OCI-LY3 (cell line): ENCODE results near the gene SPATA24.
"Not testable (repeated sequence)": the region's sequence is repeated elsewhere in the genome, so short reads cannot be mapped to it uniquely, and the experiment has no call there.

Experiments used
- H2AFZ ChIP-seq: fragments of 200-600, 300-600 bp; shearing (Covaris generic); 2 replicates; pipeline ENCODE4 v1.6.0; 2014; ENCODE audit warnings: antibody characterized with exemption, low read depth, low read length
- H3K27ac ChIP-seq: fragments of 200-600, 300-600 bp; sonication (generic); 2 replicates; pipeline ENCODE4 v1.5.1; 2014; ENCODE audit warnings: mild to moderate bottlenecking, low read length, moderate library complexity, mixed read lengths
- H3K27me3 ChIP-seq: fragments of 200-600, 300-600 bp; sonication (generic); 2 replicates; pipeline ENCODE4 v1.6.1; 2014; ENCODE audit warnings: low read depth, low read length, mixed read lengths
- H3K36me3 ChIP-seq: fragments of 200-600, 300-600 bp; sonication (generic); replicated peaks from 2 replicates; pipeline ENCODE3; 2014; ENCODE audit warnings: low read depth, low read length, mixed read lengths
- H3K4me1 ChIP-seq: fragments of 300-600, 200-600 bp; sonication (generic); 2 replicates; pipeline ENCODE4 v1.6.1; 2014; ENCODE audit warnings: low read length, mixed read lengths
- H3K4me2 ChIP-seq: fragments of 200-600, 300-600 bp; sonication (generic); 2 replicates; pipeline ENCODE4 v1.6.1; 2014; ENCODE audit warnings: low read length, mixed read lengths
- H3K4me3 ChIP-seq: fragments of 300-600, 200-600 bp; sonication (generic); 2 replicates; pipeline ENCODE4 v1.5.1; 2014; ENCODE audit warnings: antibody characterized with exemption, mild to moderate bottlenecking, low read length, moderate library complexity
- H3K79me2 ChIP-seq: fragments of 300-600, 200-600 bp; shearing (Covaris generic); 2 replicates; pipeline ENCODE4 v1.6.1; 2014; ENCODE audit warnings: mild to moderate bottlenecking, low read length, mixed read lengths
- H3K9ac ChIP-seq: fragments of 300-600, 200-600 bp; shearing (Covaris generic); 2 replicates; pipeline ENCODE4 v1.6.0; 2014; ENCODE audit warnings: mild to moderate bottlenecking, low read length, moderate library complexity
- H3K9me3 ChIP-seq: fragments of 200-600, 300-600 bp; shearing (Covaris generic); 2 replicates; pipeline ENCODE4 v1.6.1; 2014; ENCODE audit warnings: low read length, mixed read lengths; ENCODE audit not compliant: insufficient read depth
- H4K20me1 ChIP-seq: fragments of 200-600, 300-600 bp; sonication (generic); 2 replicates; pipeline ENCODE4 v1.6.1; 2016; ENCODE audit warnings: low read length, mixed read lengths; ENCODE audit not compliant: insufficient read depth
- CTCF ChIP-seq: fragments of 200-600, 300-600 bp; sonication (generic); IDR thresholded peaks from 2 replicates; pipeline ENCODE4 v1.5.1; 2014; ENCODE audit warnings: antibody characterized with exemption, low read length, low read depth
- EZH2phosphoT487 ChIP-seq: fragments of 200-600 bp; shearing (Covaris generic); IDR thresholded peaks from 2 replicates; pipeline ENCODE4 v1.6.1; 2018; ENCODE audit warnings: antibody characterized with exemption, mixed run types, low read depth

SPATA24 gene

GRCh38 chr5:139389701-139390638 lies 13.9 kb downstream of the SPATA24 start, which contains the start of gene MZB1:
MZB1 (minus strand) TSS chr5:139389913; CDS start chr5:139389856, 57 bp downstream.
- peak within 1 kb of the TSS; percentile 62 for H3K4me3 ChIP-seq
- peaks cover 2% of the 10 kb centered on the region for H3K36me3 ChIP-seq
- no peaks in the 10 kb centered on the region for H4K20me1 ChIP-seq
- H3K4me1 ChIP-seq, result peaks cover 48% of the 10 kb centered on the region
- TF ChIP-seq EZH2phosphoT487 (no peak), CTCF (no peak)
- H3K79me2 ChIP-seq, result peaks cover 10% of the 10 kb centered on the region
- peak within 1 kb of the TSS; percentile 54 for H3K4me2 ChIP-seq
- peak within 1 kb of the TSS; percentile 30; the same call in 1 of the 2 replicates for H3K9ac ChIP-seq
- H2AFZ ChIP-seq, result peak within 1 kb of the TSS; percentile 19; the same call in 1 of the 2 replicates
- no peaks in the 10 kb centered on the region for H3K27me3 ChIP-seq
- H3K27ac ChIP-seq, result peak within 1 kb of the TSS; percentile 37
- no peaks in the 10 kb centered on the region; the same call in 1 of the 2 replicates for H3K9me3 ChIP-seq

GRCh38 chr5:139388198-139388821 lies 15.6 kb downstream of the SPATA24 start:
- no peak overlapping the region for H3K9ac ChIP-seq
- H3K4me2 ChIP-seq, result peak overlapping the region; percentile 22; the same call in 1 of the 2 replicates
- no peak overlapping the region for H3K4me3 ChIP-seq

GRCh38 chr5:139387611-139388197 lies 16.2 kb downstream of the SPATA24 start:
- TF ChIP-seq EZH2phosphoT487, result no peak
- H3K4me2 ChIP-seq, result no peak overlapping the region
- H3K36me3 ChIP-seq, result no peaks in the 10 kb centered on the region
- H3K27me3 ChIP-seq, result no peaks in the 10 kb centered on the region
- no peaks in the 10 kb centered on the region; the same call in 1 of the 2 replicates for H3K79me2 ChIP-seq
- no peak overlapping the region for H3K9ac ChIP-seq
- H4K20me1 ChIP-seq, result no peaks in the 10 kb centered on the region
- peaks cover 51% of the 10 kb centered on the region for H3K4me1 ChIP-seq
- no peak overlapping the region for H3K4me3 ChIP-seq
- H2AFZ ChIP-seq, result no peak overlapping the region
- no peaks in the 10 kb centered on the region; the same call in 1 of the 2 replicates for H3K9me3 ChIP-seq
- no peak overlapping the region for H3K27ac ChIP-seq

More at GRCh38 chr5:139388198-139388821, 15.6 kb downstream of the SPATA24 start:
- H3K27me3 ChIP-seq, result no peaks in the 10 kb centered on the region
- no peaks in the 10 kb centered on the region for H4K20me1 ChIP-seq
- H3K9me3 ChIP-seq, result no peaks in the 10 kb centered on the region; the same call in 1 of the 2 replicates
- no peaks in the 10 kb centered on the region for H3K36me3 ChIP-seq
- peaks cover 53% of the 10 kb centered on the region for H3K4me1 ChIP-seq
- peaks cover 1% of the 10 kb centered on the region for H3K79me2 ChIP-seq
- no peak overlapping the region for H3K27ac ChIP-seq
- TF ChIP-seq EZH2phosphoT487 (no peak), CTCF (no peak)
- no peak overlapping the region for H2AFZ ChIP-seq

GRCh38 chr5:139386956-139387355 lies 16.9 kb downstream of the SPATA24 start:
- H2AFZ ChIP-seq, H3K4me2 ChIP-seq, H3K79me2 ChIP-seq, H3K27me3 ChIP-seq, H3K9ac ChIP-seq, H3K27ac ChIP-seq, H4K20me1 ChIP-seq, H3K4me3 ChIP-seq, H3K36me3 ChIP-seq, H3K9me3 ChIP-seq: not testable (repeated sequence)
- peaks cover 51% of the 10 kb centered on the region for H3K4me1 ChIP-seq
